Colonic mucosa (tissue), 4 donors: ENCODE measurements around the gene PDXP. TPM values are rescaled to one million over a fixed set of nuclear protein-coding genes. Genes with fewer than 3 reads are reported as not detected.

Source experiments
- DNase-seq: peaks from one replicate; pipeline ENCODE4 v3.0.0-alpha.2; 2020
- H3K27ac ChIP-seq: fragments of 200-600 bp; one replicate; pipeline ENCODE4 v1.8.0; 2021
- H3K27me3 ChIP-seq: fragments of 200-600 bp; one replicate; pipeline ENCODE4 v1.8.0; 2021
- H3K36me3 ChIP-seq: fragments of 200-600 bp; one replicate; pipeline ENCODE4 v1.8.0; 2021
- H3K4me1 ChIP-seq: fragments of 200-600 bp; one replicate; pipeline ENCODE4 v1.8.0; 2021; ENCODE audit warnings: mild to moderate bottlenecking
- H3K4me3 ChIP-seq: fragments of 200-600 bp; one replicate; pipeline ENCODE4 v1.8.0; 2021
- H3K9ac ChIP-seq, 2 donors: one replicate each; pipeline ENCODE4 v1.7.0; 2013; ENCODE audit warnings: control low read depth in 2 of 2, low read depth in 2 of 2, low read length in 2 of 2
- H3K9me3 ChIP-seq: fragments of 200-600 bp; one replicate; pipeline ENCODE4 v1.8.0; 2021
- intact Hi-C: fragments of 100-400 bp; cut with DNase I; formaldehyde crosslinking; loops from one replicate; pipeline ENCODE4 v1.14.1; 2022
- total RNA-seq, 2 donors: library from RNA; stranded (reverse); fragmentation: NEBNext Ultra II Directional in 1 of 2; extraction: Animal tissue kit (Norgen Biotek cat#: 25700) in 1 of 2; gene quantifications; one replicate each; pipeline ENCODE4 v1.2.1, GENCODE V29; 2021
- TF ChIP-seq, protein P1 (sequence below): fragments of 200-600 bp; IDR thresholded peaks from one replicate; pipeline ENCODE4 v1.8.0; 2022; ENCODE audit warnings: antibody characterized with exemption, mild to moderate bottlenecking
- donor health status: healthy.
- donor health status: DM: no; HTN: no; CAD: no.
- donor health status: DM: no; HTN: no; CAD: no.

The PDXP gene
- total RNA-seq, 2 donors from 2014 or later = 24.5 to 34.0 TPM

DNA sequence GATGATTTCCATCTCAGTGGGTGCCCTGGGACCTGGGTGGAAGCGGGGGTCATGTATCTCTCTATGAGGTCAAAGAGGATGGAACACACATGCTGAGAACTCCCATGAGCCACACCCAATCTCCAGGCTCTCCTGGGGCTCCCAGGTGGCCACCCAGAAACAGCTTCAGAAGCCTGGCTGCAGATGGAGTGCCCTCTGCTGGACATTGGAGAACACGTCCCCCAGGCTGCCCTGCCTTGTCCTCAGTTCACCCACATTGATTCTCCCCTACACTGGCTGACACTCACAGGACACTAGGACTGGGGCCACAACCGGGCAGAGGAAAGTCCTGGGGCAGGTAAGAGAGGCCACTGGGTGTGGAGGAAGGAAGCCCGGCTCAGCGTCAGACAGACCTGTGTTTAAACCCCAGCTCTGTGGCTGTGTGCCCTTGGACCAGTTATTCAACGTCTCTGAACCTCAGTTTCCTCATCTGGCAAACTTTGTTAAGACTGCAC lies 23.1 kb downstream of the PDXP start:
- Histone ChIP-seq H3K4me1 (peaks cover 14% of the 10 kb centered on the region), H3K9ac (no peak overlapping the region), H3K9me3 (no peaks in the 10 kb centered on the region), H3K36me3 (no peaks in the 10 kb centered on the region), H3K27ac (no peak overlapping the region), H3K4me3 (no peak overlapping the region), H3K27me3 (no peaks in the 10 kb centered on the region)
- intact Hi-C loops = loop anchor here (2.0 to 10.0 kb wide), 3 partner anchors 39 to 113 kb away; no protein-coding TSS in a partner anchor
- peak; percentile 84 for DNase-seq
- TF ChIP-seq, protein P1, sequence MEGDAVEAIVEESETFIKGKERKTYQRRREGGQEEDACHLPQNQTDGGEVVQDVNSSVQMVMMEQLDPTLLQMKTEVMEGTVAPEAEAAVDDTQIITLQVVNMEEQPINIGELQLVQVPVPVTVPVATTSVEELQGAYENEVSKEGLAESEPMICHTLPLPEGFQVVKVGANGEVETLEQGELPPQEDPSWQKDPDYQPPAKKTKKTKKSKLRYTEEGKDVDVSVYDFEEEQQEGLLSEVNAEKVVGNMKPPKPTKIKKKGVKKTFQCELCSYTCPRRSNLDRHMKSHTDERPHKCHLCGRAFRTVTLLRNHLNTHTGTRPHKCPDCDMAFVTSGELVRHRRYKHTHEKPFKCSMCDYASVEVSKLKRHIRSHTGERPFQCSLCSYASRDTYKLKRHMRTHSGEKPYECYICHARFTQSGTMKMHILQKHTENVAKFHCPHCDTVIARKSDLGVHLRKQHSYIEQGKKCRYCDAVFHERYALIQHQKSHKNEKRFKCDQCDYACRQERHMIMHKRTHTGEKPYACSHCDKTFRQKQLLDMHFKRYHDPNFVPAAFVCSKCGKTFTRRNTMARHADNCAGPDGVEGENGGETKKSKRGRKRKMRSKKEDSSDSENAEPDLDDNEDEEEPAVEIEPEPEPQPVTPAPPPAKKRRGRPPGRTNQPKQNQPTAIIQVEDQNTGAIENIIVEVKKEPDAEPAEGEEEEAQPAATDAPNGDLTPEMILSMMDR = peak; percentile 82

DNA sequence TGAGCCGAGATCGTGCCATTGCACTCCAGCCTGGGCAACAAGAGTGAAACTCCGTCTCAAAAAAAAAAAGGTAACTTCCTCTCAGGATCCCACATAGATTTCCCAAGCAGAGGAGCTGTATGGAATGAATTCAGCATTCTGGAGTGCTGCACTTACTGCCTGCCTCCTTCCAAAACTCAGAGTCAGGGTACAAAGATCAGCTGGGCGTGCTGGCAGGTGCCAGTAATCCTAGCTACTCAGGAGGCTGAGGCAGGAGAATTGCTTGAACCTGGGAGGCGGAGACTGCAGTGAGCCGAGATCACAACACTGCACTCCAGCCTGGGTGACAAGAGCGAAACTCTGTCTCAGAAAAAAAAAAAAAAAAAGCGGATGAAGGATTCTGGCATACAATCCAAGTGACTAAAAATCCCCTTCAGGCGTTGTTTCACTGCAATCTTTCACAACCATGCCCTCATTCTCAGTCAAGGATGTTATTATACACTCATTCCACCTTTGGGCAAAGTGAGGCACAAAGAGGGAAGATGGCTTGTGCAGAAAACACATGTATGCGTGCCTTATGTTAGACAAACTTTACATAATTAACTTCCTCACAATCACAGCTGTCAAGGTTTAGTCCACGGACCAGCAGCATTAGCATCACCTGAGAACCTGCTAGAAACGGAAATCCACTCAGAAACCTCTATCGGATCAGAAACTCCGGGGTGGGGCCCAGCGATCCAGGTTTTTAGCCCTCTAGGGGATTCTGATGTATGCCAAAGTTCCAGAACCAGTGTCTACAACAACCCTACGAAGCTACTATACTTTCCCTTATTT lies 26.5 kb downstream of the PDXP start:
- Histone ChIP-seq H3K4me1 (peaks cover 29% of the 10 kb centered on the region), H3K36me3 (no peaks in the 10 kb centered on the region), H3K27me3 (no peaks in the 10 kb centered on the region), H3K27ac (peak overlapping the region; percentile 77), H3K4me3 (no peak overlapping the region), H3K9me3 (no peaks in the 10 kb centered on the region), H3K9ac (peak overlapping the region in 1 of 2 donors; percentile 99)
- peak; percentile 83 for DNase-seq
- TF ChIP-seq, protein P1 = no peak
- intact Hi-C loops = loop anchor here (5.0 to 10.0 kb wide), 2 partner anchors 43 to 110 kb away; no protein-coding TSS in a partner anchor

DNA sequence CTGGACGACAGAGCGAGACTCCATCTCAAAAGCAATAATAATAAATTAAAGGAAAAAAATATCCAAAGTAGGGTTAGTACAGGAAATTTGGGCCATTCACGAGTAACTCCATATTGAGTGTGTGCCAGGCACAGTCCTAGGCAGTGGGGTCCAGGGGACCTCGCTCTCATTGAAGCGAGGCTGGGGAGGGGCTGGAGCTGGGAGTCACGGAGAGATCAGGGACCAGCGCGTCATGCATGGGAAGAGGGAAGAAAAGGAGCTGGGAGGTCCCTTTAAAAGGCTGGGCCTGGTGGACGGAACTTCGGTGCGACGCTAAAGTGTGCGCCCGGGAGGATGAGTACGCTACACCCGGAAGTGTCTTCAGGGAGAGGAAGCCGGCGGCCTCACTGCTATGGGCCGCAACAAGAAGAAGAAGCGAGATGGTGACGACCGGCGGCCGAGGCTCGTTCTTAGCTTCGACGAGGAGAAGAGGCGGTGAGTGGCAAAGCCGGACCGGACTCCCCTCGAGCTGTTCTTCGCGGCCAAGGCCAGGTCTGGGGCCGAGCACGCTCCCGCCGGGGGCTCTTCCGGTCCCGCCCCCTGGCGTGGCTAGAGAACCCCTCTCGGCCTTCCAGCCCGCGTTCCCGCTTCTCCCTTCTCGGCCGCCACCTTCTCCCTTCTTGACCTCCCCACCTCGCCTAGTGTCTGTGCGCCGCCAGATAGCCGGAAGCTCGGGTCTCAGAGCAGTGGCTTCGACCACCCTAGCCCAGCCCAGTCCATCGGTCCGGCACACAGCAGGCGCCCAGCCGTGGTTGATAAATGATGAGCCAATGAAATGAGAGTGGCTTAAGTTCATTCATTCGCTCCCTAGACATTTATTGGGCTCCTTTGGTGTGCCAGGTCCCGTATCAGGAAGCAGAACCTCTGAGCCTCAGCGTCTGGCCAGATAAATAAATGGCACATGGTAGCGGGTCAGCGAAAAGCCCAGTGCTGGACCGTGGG lies 27.8 kb downstream of the PDXP start, which contains the start of gene NOL12:
NOL12 (plus strand) TSS at position 342 of the 981 bp plus-strand sequence; CDS start at position 392, 50 bp downstream.
- Histone ChIP-seq H3K4me3 (peak within 1 kb of the TSS; percentile 74), H3K27ac (peak within 1 kb of the TSS; percentile 77), H3K4me1 (peaks cover 29% of the 10 kb centered on the region), H3K27me3 (no peaks in the 10 kb centered on the region), H3K9ac (peak within 1 kb of the TSS; percentile 86 to 99), H3K9me3 (no peaks in the 10 kb centered on the region), H3K36me3 (peaks cover 3% of the 10 kb centered on the region)
- intact Hi-C loops = loop anchor here (10.0 kb wide), 1 partner anchor 109 kb away; no protein-coding TSS in a partner anchor
- DNase-seq = peak; percentile 87
- TF ChIP-seq, protein P1 = no peak

DNA sequence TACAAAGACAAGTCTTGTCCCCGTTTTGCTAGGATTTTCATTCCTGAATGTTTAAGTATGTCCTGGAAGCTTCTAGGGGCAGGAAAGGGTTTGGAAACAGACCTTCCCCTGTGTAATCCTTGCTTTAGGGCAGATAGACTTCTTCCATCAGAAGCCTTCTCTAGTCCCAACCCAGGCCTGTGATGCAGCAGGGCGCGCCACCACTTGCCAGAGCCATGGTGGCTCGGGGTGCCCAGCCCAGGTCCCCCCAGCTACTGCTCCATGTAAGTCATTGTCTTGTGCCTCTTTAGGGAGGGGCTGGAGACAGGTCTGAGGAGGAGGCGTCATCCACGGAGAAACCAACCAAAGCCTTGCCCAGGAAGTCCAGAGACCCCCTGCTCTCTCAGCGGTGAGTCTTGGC lies 31.9 kb downstream of the PDXP start:
- H3K36me3 ChIP-seq = peaks cover 25% of the 10 kb centered on the region
- TF ChIP-seq, protein P1 = no peak
- no peak overlapping the region for H3K27ac ChIP-seq
- no peaks in the 10 kb centered on the region for H3K27me3 ChIP-seq
- peaks cover 21% of the 10 kb centered on the region for H3K4me1 ChIP-seq
- no peaks in the 10 kb centered on the region for H3K9me3 ChIP-seq
- H3K9ac ChIP-seq = peak overlapping the region in 1 of 2 donors; percentile 19
- DNase-seq = no peak
- no peak overlapping the region for H3K4me3 ChIP-seq
- intact Hi-C loops = loop anchor here (5.0 kb wide), 1 partner anchor 42 kb away; no protein-coding TSS in a partner anchor
